CD4-positive, alpha-beta T cell treated with Interleukin-6 for 4 hours (primary cell): Measurements from ENCODE around the gene DHRS11.
"Not testable (repeated sequence)": the region's sequence is repeated elsewhere in the genome, so short reads cannot be mapped to it uniquely, and the experiment has no call there.

Experiments
- DNase-seq: peaks from one replicate; pipeline ENCODE4 v3.0.0-alpha.2; 2020; ENCODE audit warnings: mixed read lengths

DHRS11 gene

DNA sequence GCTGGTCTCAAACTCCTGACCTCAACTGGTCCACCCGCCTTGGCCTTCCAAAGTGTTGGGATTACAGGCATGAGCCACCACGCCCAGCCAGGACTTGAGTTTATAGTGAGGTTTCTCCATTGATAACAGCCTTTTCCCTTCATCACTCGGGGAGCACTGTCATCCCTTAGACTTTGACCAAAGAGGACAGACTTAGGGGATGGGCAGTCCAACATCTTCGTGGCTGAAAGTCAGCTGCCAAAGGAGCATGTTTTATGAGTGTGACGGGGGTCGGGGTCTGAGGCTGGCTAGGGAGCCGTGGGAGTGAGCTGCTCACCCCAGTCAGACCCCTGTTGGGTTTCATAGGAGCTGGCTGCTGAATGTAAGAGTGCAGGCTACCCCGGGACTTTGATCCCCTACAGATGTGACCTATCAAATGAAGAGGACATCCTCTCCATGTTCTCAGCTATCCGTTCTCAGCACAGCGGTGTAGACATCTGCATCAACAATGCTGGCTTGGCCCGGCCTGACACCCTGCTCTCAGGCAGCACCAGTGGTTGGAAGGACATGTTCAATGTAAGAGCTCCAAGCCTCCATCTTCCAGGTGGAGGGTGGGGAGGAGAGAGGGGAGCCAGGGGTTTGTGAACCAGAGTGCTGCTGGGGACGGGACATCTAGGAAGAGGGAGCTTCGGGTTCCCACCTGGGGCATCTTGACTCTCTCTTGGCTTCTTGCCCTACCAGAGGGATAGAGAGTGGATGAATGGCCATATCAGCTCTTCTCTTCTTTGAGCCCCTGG lies 3.1 kb downstream of the DHRS11 start:
- no peak for DNase-seq

DNA sequence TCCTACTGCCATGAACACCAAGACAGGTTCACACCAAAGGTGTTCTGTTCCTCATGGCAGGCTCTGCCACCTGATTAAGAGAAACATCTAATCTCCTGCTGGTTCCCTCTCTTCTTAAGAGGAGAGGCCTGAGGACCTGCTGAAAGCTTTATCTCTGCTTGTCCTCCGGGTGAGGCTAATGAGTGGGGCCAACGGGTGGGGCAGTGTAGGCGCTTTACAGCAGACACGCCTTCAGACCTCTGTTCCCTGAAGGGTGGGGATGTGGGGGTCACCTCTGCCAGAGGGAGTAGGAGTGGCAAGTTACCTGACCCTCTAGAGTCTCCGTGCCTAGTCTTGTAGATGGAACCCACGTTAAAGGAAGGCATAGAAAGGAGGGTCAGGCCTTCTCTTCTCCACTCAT lies 5.5 kb downstream of the DHRS11 start:
- no peak for DNase-seq

DNA sequence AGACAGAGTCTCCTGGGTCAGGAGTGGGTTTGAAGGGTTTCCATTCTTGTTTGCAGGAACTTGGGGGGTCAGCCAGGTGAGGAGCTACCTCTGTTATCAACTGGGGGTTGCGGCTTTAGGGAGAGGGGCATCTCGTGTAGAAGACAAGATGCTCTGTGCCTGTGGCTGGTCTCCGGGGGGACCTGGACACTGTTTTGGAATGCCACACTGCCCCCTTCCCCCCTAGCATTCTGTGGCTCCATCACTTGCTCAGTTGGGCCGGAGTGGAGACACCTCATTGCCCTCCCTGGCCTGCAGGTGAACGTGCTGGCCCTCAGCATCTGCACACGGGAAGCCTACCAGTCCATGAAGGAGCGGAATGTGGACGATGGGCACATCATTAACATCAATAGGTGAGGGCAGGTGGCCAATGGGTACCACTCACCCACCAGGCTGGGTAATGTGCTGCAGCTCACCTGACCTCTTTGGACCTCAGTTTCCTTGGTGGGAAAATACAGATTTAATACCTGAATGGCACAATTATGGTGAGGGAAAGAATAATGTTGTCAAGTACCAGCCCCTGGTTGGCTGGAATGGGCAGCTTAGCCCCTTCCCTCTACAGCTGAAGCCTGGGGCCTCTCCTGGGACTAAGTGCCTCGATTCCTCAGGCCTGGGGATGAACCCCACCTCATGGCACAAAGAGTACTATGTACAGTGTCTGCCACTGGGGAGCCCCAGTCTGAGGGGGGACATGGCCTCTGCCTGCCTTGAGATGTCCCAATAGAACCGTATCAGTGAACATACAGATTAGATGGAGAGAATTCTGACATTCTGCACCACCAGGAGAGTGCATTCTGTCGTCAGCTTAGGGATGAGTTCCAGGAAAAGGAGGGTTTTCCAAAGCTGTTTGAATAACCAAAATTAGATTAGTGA lies 6.4 kb downstream of the DHRS11 start:
- DNase-seq = no peak

DNA sequence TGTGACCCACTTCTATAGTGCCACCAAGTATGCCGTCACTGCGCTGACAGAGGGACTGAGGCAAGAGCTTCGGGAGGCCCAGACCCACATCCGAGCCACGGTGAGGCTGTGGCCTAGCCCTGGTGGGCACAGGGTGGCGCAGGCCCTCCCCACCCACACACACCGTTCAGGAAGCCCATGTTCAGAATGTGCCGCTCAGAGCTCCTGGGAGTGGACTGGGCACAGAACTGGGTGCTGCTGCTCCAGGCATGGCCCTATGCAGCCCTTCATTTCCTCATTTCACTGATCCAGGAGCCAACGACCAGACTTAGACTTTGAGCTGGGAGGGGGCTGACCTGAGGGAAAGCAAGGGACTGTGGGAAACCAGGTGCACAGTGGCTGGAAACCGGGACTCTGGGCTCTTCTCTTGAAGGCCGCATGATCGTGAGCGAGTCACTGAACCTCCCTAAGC lies 7.3 kb downstream of the DHRS11 start:
- DNase-seq = no peak

DNA sequence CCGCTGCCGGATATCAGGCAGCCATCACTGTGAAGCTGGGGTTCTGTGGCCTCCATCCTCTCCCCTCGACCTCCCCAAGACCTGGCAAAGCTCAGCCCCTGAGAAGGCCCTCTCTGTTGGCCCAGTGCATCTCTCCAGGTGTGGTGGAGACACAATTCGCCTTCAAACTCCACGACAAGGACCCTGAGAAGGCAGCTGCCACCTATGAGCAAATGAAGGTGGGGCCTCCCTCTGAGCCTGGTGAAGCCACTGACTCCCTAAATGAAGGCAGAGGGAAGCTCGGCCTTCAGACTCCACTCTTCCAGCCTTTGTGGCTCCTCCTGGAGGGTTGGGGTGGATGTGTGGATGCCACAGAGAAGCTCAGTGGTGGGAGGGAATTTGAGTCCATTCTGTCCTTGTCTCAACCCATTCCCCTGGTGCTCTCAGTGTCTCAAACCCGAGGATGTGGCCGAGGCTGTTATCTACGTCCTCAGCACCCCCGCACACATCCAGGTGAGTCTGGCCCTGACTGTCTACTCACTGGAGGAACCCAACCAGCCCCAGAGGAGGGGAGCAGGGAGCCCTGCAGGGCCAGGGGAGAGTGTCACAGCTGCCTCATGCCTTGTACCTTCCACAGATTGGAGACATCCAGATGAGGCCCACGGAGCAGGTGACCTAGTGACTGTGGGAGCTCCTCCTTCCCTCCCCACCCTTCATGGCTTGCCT lies 8.0 kb downstream of the DHRS11 start:
- no peak for DNase-seq

DNA sequence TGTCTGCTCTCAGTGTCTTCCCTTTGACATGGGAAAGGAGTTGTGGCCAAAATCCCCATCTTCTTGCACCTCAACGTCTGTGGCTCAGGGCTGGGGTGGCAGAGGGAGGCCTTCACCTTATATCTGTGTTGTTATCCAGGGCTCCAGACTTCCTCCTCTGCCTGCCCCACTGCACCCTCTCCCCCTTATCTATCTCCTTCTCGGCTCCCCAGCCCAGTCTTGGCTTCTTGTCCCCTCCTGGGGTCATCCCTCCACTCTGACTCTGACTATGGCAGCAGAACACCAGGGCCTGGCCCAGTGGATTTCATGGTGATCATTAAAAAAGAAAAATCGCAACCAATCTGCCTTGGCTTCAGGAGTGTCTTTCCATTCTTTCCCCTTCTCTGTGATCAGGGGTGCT lies 8.8 kb downstream of the DHRS11 start:
- DNase-seq = no peak

DNA sequence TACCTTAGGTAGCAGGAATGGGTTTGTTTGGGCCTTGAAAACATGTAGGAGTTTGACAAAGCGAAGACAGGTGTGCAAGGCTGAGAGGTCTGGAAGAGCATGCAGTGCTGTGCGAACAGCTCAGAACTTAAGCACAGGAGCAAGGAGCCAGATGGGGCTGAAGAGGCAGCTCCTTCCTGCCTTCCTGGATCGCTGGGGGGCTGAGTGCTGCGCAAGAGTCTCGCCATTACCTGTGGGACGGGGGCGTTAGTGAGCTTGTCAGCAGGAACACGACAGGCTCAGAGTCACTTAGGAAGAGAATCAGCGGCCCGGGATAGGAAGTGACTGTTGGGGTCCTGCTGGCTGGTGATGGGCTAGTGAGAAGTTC lies 9.2 kb downstream of the DHRS11 start:
- no peak for DNase-seq

DNA sequence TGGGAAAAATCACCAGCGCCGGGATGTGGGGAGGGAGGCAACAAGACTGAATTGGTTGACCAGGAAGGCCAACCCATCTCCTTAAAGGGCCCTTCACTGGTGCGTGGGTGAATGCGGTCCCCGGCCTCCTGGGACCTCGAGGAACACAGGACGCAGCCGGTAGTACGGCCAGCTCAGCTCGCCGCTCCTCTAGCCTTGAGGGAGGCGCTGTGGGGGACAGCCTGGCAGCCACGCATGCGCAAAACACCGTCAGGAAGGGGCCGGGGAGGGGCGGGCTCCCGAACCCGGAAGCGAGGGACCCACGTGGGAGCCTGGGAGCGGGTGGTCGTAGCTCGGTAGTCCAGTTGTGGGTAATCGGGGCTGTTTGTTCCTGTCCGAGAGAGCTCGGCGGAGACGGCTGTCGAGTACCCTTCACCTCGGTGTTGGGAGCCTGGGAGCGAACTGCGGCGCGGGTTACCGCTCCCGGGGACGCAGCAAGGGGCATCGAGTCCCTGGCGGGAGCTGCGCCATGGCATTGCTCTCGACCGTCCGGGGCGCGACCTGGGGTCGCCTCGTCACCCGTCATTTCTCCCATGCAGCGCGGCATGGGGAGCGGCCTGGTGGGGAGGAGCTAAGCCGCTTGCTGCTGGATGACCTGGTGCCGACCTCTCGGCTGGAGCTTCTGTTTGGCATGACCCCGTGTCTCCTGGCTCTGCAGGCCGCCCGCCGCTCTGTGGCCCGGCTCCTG lies 9.8 kb downstream of the DHRS11 start, which contains the start of gene MRM1:
TSS of gene MRM1 (plus strand) at position 281 of the 727 bp plus-strand sequence. CDS start at position 509, 228 bp downstream.
- DNase-seq = peak; percentile 94

DNA sequence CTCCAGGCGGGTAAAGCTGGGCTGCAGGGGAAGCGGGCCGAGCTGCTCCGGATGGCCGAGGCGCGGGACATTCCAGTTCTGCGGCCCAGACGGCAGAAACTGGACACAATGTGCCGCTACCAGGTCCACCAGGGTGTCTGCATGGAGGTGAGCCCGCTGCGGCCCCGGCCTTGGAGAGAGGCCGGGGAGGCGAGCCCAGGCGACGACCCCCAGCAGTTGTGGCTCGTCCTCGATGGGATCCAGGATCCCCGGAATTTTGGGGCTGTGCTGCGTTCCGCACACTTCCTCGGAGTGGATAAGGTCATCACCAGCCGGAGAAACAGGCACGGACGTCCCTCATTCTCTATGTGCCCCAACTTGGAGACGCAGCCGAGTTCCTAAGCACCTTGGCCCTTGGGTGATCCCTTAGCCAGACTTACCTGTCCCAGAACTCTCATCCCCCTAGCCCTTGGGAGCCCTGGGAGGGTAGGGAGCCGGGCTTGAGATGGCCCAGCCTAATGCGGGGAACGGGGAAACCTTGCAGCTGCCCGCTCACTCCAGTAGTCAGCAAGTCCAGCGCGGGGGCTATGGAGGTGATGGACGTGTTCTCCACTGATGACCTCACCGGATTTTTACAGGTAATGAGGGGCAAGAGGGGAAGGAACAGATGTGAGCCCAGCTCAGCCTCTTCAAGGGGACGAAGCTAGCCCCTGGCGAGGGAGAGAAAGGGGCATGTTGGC lies 10.5 kb downstream of the DHRS11 start:
- peak; percentile 10 for DNase-seq

DNA sequence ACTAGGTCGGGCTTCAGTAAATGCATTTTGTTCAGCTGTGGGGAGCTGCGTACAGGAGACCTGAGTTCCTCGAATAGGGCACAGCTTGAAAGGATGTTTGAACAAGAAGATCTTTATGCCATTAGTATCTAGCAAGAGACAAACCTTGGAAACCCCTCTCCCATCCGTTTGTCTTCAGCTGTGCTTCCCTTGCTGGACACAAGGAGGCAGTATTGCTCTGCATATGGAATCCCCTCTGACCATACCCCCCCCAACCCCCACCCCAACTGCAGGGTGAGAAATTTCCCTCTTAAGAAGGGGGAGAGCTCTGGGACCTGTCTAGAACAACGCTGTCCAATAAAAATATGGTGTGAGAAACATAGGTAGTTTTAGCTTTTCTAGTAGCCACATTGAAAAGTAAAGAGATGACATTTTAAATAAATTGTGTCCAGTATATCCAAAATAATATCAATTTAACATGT lies 11.3 kb downstream of the DHRS11 start:
- peak; percentile 73 for DNase-seq

DNA sequence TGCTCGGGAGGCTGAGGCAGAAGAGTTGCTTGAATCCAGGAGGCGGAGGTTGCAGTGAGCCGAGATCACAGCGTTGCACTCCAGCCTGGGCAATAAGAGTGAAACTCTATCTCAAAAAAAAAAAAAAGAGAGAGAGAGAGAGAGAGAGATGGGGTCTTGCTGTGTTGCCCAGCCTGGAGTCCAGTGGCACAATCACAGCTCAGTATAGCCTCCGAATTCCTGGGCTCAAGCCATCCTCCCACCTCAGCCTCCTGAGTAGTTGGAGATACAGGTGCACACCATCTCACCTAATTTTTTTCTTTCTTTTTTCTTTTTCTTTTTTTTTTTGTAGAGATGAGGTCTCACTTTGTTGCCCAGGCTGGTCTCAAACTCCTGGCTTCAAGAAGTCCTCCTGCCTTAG lies 13.3 kb downstream of the DHRS11 start:
- not testable (repeated sequence) for DNase-seq

DNA sequence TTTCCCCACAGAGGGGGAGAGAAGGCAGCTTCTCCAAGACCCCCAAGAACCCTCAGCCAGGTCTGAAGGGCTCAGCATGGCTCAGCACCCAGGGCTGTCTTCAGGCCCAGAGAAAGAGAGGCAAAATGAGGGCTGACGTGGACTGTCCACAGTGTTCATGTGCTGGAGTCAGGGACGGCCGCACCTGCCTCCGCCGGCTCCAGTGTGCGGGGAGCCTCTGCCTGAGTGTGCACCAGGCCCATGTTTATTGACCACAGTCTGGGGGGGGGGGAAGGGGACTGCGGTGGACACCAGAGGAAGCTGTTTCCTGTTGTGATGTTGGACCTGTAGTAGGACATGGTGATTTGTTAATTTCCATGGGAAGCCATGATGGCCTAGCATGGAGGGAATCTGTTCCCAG lies 16.6 kb downstream of the DHRS11 start:
- DNase-seq = no peak

DNA sequence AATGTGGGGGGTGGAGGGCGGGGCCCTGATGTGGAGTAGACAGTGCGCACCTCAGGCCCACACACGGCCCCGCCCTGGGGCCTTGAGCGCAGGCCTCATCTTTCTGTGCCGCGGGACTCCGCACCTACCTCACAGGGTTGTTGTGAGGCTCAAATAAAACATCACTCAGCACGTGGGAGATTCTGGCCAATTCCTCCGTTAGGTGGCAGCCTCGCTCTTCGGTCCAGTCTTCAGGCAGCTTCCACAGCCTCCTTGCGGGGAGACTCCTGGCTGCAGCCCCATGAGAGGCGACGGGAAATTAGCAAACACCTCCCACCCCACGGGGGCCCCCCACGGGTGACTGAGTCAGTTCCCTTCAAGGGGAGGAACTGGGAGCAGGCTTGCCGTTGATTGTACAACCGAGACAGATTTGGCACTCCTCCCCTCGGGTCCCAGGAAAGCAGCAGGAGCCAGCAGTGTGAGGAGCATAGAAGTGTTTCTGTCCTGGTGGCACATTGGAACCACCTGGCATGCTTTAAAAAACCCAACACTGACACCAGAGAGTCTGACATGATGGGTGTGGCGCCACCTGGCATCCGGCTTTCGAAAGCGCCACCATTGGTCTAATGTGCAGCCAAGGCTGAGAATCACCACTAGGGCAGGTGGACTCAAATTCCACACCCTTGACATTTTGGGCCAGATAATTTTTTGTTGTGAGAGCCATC lies 17.3 kb downstream of the DHRS11 start:
- peak; percentile 24 for DNase-seq

DNA sequence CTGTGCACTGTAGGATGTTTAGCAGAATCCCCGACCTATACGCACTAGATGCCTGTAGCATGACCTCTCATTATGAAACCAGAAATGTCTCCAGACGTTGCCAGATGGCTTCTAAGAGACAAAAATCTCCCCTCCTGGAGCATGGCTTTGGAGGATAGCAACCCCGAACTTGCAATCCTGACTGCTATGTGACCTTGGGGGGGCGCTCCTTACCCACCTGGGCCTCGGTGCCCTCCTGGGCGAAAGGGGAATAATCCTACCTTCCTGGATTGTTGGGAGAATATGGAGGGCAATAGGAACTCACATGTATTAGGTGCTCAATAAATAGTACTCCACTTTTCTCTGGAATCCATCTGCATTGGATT lies 17.8 kb downstream of the DHRS11 start:
- DNase-seq = no peak

DNA sequence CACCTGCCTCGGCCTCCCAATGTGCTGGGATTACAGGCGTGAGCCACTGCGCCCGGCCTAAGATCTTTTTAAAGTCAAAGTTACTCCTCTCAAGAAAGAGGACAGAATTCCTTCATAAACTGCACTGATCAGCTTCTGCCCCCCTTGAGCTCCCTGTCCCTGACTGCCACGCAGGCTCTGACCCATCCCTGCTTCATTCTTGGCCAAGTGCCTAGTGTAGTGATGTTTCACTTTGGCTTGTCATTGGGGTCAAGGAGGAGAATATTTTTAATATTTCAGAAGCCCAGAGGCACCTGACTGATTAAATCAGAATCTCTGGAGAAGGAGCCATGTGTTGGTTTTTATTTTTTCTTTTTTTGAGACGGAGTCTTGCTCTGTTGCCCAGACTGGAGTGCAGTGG lies 18.8 kb downstream of the DHRS11 start:
- DNase-seq = no peak

DNA sequence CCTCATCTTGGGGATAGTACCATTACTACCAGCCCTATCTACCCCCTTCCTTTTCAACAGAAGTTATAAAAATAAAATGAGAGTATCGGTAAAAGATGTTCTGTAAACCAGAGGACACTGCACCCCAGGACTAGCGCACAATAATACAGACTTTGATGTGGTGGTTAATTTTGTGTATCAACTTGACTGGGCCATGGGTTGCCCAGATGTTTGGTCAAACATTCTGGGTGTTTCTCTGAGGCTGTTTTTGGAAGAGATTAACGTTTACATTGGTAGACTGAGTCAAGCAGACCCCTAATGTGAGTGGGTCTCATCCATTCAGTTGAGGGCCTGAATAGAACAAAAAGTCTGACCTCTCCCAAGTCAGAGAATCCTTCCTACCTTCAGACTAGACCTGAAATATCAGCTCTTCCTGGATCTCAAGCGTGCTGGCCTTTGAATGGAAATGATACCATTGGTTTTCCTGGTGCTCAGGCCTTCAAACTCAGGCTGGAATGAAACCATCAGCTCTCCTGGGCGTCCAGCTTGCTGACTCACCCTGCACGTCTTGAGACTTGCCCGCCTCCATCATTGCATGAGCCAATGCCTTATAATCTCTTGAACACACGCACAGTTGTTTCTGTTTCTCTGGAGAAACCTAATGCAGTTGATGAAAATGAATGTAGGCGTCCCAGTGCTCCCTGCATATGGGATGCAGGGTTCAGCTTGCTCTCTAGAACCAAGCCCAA lies 19.8 kb downstream of the DHRS11 start:
- DNase-seq = no peak

DNA sequence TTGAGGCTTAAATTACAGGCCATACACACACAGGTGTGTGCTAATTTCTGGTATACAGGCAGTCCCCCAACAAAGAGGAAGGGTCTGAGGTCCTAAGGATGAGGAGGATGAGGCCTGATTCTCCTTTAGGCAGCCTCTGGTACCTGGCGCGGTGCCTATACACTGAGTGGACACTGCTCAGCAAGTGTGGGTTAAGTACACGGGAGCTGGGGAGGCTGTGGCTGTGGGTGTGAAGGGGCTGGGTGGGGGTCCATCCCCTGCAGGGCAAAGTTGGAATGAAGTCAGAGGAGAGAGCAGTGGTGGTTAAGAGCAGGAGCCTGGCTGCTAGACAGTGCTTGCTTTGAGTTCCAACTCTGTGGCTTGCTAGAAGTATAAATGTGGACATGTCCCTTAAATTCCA lies 20.6 kb downstream of the DHRS11 start:
- no peak for DNase-seq

DNA sequence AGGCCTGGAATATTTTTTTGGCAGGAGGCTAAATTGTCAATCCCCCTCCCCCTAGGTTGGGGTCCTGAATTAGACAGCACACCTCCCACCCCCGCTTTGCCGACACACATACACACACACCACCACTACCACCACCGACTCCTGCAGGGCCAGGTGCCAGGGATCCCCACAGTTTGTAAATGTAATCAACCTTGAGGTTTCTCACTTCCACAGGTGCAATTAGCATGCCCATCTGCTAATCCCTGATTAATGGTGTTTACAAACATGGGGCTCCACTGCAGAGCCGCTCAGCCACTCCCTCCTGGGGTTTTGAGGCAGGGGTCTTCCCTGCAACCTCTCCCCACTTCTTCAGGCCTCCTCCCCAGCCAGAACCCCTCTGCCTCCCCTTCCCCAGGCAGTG lies 21.5 kb downstream of the DHRS11 start:
- DNase-seq = no peak

DNA sequence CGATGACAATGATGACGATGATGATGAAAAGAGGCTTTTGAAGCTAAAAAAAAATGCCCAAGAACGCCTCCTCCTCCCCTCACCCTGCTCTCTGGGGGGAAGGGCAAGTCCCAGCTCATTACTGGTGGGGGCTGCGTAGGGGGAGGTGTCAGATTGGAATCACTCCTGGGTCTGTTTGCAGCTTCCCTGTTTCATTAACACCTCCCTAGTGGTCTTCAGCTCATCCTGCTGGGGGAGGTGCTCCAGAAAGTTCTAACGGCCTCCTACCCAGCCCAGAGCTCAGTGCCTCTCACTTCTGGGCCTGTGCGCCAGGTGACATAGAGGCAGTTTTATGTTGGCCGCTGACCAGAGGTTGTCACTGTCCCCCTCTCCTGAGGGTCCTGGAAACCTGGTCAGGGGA lies 22.4 kb downstream of the DHRS11 start:
- no peak for DNase-seq

DNA sequence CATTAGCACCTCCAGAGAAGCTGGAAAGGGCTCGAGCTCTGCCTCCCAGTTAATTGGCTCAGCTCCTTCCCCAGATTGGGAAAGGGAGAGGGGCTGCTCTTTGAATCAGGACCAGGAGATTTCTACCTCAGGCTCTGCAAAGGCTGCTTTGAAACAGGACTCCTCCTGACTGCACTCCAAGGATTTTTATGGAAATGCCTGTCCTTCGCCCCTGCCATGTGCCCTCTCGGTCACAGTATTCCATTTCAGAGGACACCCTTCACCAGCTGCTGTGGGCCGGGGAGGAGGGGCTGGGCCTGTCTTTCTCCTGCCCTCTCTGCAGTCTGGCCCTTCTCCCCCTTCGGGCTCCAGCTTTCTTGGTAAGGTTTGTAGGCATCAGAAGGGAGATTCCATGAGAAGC lies 23.3 kb downstream of the DHRS11 start:
- no peak for DNase-seq
